Adrenal gland (tissue), 5 donors: ENCODE data around the gene TRIO.

Source experiments
- CTCF ChIP-seq, 6 experiments: fragments of 450-650 bp in 4 of 6; fragments of 200-600 bp in 2 of 6; sonication (generic) in 1 of 6; IDR thresholded peaks; 1 replicate in 5 of 6; 2 replicates in 1 of 6; pipeline versions ENCODE4 v1.5.1 to v1.8.0; 2016 to 2021; ENCODE audit warnings: antibody characterized with exemption in 6 of 6, mild to moderate bottlenecking in 2 of 6, moderate library complexity in 1 of 6
- POLR2A ChIP-seq, 2 donors: fragments of 450-650 bp; IDR thresholded peaks; one replicate each; pipeline ENCODE4 v1.6.1; 2017; ENCODE audit warnings: antibody characterized with exemption in 2 of 2, mild to moderate bottlenecking in 2 of 2, moderate library complexity in 1 of 2
- donor health status: DM: no; HTN: no; CAD: no.

DNA sequence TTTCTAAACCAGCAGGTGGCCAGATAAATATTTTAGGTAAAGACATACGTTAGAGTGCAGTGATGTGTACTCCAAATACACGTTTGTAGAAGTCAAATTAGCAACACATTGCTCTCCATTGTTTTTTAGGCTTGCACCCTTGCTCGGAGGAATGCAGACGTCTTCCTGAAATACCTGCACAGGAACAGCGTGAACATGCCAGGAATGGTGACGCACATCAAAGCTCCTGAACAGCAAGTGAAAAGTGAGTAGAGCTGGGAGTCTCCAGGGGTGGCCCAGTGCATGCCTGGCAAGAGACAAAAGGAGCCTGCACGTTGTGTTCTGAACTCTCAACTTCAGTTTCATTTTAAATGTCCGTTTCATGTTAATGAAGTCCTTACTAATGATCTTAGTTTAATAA, 231.0 kb downstream of the TRIO start:
- no peak for TF ChIP-seq CTCF (IDR thresholded peaks at IDR 0.05)
- no peak for TF ChIP-seq POLR2A (IDR thresholded peaks at IDR 0.05)
